HepG2 (cell line): Measurements from ENCODE around the gene IRF3.

Experiments used
- DRAP1 ChIP-seq: IDR thresholded peaks from 2 replicates; pipeline ENCODE4 v1.6.1; 2016; ENCODE audit warnings: missing genetic modification reagents, missing compliant biosample characterization
- IKZF4 ChIP-seq: sonication (generic); formaldehyde crosslinking; IDR thresholded peaks from 2 replicates; pipeline ENCODE4 v1.5.1; 2020; ENCODE audit warnings: borderline replicate concordance, mild to moderate bottlenecking, low read depth, missing genetic modification reagents; ENCODE audit errors: not compliant biosample characterization
- JUND ChIP-seq: sonication (generic); formaldehyde crosslinking; IDR thresholded peaks from 2 replicates; pipeline ENCODE4 v1.8.0; 2022; ENCODE audit warnings: mild to moderate bottlenecking, missing genetic modification reagents
- MTA3 ChIP-seq: sonication (generic); formaldehyde crosslinking; IDR thresholded peaks from 2 replicates; pipeline ENCODE4 v1.4.0; 2020; ENCODE audit warnings: missing genetic modification reagents
- NFRKB ChIP-seq: fragments of 450-650 bp; IDR thresholded peaks from 2 replicates; pipeline ENCODE4 v1.6.1; 2017
- TAF1 ChIP-seq: sonication (generic); formaldehyde crosslinking; IDR thresholded peaks from 2 replicates; pipeline ENCODE4 v1.4.0; 2020; ENCODE audit warnings: missing genetic modification reagents
- ZNF12 ChIP-seq: sonication (generic); formaldehyde crosslinking; IDR thresholded peaks from 2 replicates; pipeline ENCODE4 v1.5.0; 2020; ENCODE audit warnings: missing genetic modification reagents
- TF ChIP-seq, protein P1 (sequence below): sonication (generic); formaldehyde crosslinking; IDR thresholded peaks from 2 replicates; pipeline ENCODE4 v1.5.0; 2020; ENCODE audit warnings: mild to moderate bottlenecking, missing genetic modification reagents, moderate library complexity
- TF ChIP-seq, protein P2 (sequence below): sonication (generic); formaldehyde crosslinking; IDR thresholded peaks from 2 replicates; pipeline ENCODE4 v1.4.0; 2020; ENCODE audit warnings: missing genetic modification reagents

GRCh38 chr19:49654581-49654980, 11.1 kb downstream of the IRF3 start:
- TF ChIP-seq MTA3 (CRISPR knock-in tag) (no peak), JUND (CRISPR knock-in tag) (no peak), IKZF4 (CRISPR knock-in tag) (no peak), ZNF12 (no peak), NFRKB (no peak), TAF1 (CRISPR knock-in tag) (no peak), DRAP1 (CRISPR knock-in tag) (no peak)
- TF ChIP-seq, protein P1, sequence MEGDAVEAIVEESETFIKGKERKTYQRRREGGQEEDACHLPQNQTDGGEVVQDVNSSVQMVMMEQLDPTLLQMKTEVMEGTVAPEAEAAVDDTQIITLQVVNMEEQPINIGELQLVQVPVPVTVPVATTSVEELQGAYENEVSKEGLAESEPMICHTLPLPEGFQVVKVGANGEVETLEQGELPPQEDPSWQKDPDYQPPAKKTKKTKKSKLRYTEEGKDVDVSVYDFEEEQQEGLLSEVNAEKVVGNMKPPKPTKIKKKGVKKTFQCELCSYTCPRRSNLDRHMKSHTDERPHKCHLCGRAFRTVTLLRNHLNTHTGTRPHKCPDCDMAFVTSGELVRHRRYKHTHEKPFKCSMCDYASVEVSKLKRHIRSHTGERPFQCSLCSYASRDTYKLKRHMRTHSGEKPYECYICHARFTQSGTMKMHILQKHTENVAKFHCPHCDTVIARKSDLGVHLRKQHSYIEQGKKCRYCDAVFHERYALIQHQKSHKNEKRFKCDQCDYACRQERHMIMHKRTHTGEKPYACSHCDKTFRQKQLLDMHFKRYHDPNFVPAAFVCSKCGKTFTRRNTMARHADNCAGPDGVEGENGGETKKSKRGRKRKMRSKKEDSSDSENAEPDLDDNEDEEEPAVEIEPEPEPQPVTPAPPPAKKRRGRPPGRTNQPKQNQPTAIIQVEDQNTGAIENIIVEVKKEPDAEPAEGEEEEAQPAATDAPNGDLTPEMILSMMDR, result no peak
- TF ChIP-seq, protein P2, sequence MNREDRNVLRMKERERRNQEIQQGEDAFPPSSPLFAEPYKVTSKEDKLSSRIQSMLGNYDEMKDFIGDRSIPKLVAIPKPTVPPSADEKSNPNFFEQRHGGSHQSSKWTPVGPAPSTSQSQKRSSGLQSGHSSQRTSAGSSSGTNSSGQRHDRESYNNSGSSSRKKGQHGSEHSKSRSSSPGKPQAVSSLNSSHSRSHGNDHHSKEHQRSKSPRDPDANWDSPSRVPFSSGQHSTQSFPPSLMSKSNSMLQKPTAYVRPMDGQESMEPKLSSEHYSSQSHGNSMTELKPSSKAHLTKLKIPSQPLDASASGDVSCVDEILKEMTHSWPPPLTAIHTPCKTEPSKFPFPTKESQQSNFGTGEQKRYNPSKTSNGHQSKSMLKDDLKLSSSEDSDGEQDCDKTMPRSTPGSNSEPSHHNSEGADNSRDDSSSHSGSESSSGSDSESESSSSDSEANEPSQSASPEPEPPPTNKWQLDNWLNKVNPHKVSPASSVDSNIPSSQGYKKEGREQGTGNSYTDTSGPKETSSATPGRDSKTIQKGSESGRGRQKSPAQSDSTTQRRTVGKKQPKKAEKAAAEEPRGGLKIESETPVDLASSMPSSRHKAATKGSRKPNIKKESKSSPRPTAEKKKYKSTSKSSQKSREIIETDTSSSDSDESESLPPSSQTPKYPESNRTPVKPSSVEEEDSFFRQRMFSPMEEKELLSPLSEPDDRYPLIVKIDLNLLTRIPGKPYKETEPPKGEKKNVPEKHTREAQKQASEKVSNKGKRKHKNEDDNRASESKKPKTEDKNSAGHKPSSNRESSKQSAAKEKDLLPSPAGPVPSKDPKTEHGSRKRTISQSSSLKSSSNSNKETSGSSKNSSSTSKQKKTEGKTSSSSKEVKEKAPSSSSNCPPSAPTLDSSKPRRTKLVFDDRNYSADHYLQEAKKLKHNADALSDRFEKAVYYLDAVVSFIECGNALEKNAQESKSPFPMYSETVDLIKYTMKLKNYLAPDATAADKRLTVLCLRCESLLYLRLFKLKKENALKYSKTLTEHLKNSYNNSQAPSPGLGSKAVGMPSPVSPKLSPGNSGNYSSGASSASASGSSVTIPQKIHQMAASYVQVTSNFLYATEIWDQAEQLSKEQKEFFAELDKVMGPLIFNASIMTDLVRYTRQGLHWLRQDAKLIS, result no peak
